GM12801 (cell line): ENCODE data around the gene PLPP6.

Experiments used
- TF ChIP-seq, protein P1 (sequence below): IDR thresholded peaks from one replicate; pipeline ENCODE4 v1.5.1; 2011; ENCODE audit warnings: control low read depth; ENCODE audit not compliant: insufficient read length; ENCODE audit errors: extremely low read depth

PLPP6 gene

DNA sequence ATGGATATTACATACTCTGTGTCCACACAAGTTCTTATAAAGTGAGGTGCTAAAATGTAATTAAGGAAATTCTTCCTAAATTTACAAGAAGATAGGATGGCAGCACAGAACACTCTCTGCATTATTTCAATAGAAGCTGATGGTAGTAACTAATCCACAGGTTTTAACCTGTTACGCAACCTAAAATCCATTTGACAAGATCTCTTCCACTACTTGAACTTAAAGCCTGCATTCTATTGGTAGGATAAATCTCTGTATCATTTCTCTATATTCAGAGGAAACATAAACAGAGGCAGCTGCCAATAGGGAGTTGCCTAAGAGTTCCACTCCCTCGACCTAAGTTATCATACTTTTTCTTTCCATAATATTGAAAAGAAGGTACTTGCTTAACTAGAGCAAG is 38.8 kb downstream of the PLPP6 start:
- TF ChIP-seq, protein P1, sequence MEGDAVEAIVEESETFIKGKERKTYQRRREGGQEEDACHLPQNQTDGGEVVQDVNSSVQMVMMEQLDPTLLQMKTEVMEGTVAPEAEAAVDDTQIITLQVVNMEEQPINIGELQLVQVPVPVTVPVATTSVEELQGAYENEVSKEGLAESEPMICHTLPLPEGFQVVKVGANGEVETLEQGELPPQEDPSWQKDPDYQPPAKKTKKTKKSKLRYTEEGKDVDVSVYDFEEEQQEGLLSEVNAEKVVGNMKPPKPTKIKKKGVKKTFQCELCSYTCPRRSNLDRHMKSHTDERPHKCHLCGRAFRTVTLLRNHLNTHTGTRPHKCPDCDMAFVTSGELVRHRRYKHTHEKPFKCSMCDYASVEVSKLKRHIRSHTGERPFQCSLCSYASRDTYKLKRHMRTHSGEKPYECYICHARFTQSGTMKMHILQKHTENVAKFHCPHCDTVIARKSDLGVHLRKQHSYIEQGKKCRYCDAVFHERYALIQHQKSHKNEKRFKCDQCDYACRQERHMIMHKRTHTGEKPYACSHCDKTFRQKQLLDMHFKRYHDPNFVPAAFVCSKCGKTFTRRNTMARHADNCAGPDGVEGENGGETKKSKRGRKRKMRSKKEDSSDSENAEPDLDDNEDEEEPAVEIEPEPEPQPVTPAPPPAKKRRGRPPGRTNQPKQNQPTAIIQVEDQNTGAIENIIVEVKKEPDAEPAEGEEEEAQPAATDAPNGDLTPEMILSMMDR: no peak

DNA sequence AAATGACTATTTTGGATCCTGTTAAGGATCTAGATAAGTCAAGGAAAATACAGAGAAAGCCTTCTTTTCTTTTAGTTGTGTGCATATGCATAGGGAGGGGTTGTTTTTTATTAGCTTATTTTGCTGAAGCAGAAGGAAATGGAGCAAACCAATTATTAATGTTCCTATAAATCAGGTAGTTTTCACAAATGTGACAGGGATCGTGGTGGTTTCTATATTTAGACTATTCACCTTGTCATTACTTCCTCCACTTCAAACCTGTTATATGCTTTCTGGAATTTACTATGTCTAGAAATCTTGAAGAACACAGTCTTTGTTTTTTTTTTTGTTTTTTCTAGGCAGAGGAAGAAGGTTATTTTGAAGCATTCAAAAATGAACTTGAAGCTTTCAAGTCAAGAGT is 39.4 kb downstream of the PLPP6 start:
- TF ChIP-seq, protein P1: no peak

DNA sequence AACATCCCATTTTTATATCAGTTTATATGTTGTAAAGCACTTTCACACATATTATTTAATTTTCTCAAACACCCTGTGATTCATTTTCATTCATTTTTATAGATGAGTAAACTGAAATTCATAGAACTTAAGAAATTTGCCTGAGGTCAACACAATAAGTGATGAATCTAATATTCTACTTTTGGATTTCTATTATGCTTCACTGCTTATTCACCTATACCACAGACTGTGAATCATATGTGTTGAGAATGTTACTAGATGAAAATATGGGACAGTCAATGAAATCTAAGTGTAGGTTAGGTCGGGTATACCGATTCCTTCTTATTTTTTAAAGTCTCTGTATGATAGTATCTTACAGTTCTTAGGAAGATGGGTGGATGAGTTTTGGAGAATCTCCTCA is 42.0 kb downstream of the PLPP6 start:
- TF ChIP-seq, protein P1: no peak

DNA sequence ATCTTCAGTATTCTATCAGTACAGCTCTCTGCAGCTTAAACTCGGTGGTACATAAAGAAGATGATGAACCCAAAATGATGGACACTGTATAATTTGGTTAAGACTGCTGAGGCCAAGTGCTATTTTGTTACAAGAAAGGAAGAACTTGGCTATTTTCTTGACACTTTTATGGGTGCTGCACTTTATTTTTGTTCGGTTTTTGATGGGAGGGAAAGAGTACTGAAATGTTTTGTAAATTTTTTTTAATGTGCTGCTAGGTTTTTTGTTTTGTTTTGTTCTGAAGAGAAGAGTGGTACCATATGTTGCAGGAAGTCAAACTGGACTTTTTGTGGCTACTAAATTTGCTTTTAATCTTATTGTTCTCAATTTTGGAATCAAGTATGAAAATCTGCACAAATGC is 43.9 kb downstream of the PLPP6 start:
- TF ChIP-seq, protein P1: no peak

DNA sequence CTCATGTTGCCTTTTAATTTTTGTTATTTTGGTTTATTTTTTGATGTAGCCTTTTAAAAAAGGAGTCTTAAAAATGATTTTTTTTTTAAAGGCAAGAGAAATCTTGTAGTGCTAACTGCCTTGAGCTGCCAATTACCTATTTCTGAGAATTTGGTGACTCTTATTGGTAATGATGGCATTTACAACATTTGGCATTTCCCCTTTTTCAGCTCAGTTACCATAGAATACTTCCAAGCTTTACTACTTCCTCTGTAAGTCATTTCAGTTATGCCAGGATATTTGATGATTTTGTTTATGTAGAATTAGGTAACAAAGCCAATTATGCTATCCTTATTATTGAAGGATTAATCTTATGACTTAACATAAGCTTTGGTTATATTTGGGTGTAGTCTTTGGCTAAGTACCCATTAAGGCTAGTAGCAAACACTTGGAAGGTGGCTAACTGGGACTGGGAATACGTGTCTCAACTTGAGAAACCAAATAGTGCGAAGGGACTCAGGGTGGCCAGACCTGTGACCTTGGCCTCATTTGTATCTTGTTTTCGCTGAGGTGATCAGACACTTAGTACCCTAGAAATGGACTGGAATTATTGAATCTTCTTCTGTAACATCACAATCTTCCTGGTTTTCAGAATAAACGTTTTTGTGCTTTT is 45.0 kb downstream of the PLPP6 start:
- TF ChIP-seq, protein P1: no peak

DNA sequence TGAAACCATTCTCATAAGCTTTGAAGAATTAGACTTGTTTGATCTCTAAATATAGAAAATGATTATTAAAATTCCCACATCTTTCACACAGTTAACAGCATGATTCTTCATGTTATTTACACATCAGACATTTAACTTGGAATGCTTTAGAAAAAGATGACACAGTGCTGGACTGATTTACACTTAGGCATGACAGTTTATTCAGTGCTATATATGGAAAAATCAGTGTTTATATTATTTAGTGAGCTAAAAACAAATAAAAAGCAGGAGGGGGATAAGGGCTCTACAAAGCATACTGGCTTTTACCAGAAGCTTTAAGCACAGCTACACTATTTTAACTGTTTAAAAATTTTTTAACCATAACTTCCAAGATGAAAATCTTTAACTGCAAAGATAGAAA is 47.3 kb downstream of the PLPP6 start:
- TF ChIP-seq, protein P1: no peak

DNA sequence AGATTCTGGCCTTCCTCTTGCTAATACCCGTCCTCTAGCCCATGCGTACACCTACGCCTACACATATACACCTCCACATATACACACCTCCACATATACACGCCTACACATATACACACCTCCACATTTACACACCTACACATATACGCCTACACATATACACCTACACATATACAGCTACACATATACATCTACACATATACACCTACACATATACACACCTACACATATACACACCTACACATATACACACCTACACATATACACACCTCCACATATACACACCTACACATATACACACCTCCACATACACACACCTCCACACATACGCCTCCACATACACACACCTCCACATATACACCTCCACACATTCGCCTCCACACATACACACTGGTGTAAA is 51.8 kb downstream of the PLPP6 start:
- TF ChIP-seq, protein P1: no peak
